Measurements from ENCODE around the gene HRH3.

- no peak for TF ChIP-seq NFIC (IDR thresholded peaks at IDR 0.05)
- no peak for TF ChIP-seq USF1 (IDR thresholded peaks at IDR 0.05)
- TF ChIP-seq TEAD4 (IDR thresholded peaks at IDR 0.05) = no peak
- TF ChIP-seq CREB1 (IDR thresholded peaks at IDR 0.05; ENCODE audit: low read depth) = no peak
- TF ChIP-seq MAX (IDR thresholded peaks at IDR 0.05) = no peak
- no peak for TF ChIP-seq TCF12 (IDR thresholded peaks at IDR 0.05; ENCODE audit: low read depth)
- no peak for TF ChIP-seq RAD21 (IDR thresholded peaks at IDR 0.05; ENCODE audit: low read depth)
- TF ChIP-seq TAF1 (IDR thresholded peaks at IDR 0.05; ENCODE audit: low read depth) = no peak
- TF ChIP-seq EP300 (IDR thresholded peaks at IDR 0.05; ENCODE audit: borderline replicate concordance) = no peak
Observed at GRCh38 chr20:62246872-62247652, 27.0 kb upstream of the HRH3 start.

Data from Ishikawa (cell line).